Activated CD8-positive, alpha-beta memory T cell treated with anti-CD3 and anti-CD28 coated beads, Interleukin-2, amount 50 U/mL, for 48 hours (primary cell): ENCODE measurements around the gene ANGEL1.

Experiments used
- DNase-seq: peaks from one replicate; pipeline ENCODE4 v3.0.0-alpha.2; 2020

ANGEL1 gene

DNA sequence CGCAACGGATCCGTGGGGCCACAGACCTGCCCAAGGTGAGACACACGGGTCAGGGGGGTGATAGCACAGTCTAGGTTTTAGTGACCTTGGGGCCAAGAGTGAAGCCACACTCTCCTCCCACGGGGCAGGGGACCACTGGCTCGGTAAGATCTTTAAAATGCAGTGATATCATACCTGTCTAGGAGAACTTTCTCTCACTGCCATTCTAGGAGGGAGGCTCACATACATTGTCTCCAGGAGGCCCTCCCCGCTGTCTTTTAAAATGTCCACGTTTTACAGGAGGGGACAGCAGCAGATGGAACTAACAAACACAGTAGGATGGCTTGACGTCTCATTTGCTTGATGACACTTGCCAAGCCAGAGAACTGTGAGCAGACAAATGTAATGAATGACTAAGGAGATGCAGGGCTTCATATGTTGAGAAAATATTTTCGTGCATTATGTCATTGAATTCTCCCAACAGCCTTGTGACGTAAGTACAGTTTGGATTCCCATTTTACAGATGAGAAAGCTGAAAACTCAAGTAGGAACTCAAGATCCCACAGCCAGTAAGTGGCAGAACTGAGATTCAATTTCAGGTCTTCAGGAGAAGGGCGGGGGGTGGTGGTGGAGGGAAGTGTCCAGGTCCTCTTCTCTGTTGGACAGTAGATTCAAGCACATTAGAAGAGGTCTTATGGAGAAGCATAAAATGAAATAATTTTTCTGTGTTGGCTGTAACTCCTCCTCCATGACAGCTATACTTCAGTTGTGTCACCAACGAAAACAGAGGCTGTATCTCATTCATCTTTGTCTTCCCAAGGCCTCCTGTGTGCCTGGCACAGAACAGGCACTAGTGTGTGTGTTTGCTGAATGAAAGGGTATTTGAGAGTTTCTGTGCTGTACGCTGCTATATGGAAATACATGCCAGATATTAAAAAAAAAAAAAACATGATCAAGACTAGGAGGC lies 49.3 kb downstream of the ANGEL1 start:
- peak; percentile 13 for DNase-seq

DNA sequence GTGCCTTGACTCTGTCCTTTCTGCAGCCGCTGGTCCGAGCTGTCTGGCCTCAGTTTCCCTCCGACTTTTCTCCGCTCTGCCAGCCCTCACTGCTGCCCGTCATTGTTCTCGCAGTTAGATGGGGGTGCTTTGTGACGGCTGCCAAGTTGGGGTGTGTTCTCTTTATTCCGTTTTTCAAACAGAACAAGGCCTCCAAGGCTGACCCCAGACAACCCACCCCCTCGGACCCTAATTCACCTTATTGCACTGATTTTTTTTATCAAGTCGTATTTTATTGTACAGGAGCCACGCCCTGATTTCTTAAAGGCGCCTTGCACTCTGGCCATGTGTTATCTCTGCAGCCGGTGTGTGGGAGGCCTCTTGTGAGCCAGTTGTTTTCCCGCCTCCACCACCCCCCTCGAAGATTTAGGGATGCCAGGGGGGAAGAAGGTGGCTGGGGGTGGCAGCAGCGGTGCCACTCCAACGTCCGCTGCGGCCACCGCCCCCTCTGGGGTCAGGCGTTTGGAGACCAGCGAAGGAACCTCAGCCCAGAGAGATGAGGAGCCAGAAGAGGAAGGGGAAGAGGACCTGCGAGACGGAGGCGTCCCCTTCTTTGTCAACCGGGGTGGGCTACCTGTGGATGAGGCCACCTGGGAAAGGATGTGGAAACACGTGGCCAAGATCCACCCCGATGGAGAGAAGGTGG lies 50.1 kb downstream of the ANGEL1 start:
- peak; percentile 46 for DNase-seq

DNA sequence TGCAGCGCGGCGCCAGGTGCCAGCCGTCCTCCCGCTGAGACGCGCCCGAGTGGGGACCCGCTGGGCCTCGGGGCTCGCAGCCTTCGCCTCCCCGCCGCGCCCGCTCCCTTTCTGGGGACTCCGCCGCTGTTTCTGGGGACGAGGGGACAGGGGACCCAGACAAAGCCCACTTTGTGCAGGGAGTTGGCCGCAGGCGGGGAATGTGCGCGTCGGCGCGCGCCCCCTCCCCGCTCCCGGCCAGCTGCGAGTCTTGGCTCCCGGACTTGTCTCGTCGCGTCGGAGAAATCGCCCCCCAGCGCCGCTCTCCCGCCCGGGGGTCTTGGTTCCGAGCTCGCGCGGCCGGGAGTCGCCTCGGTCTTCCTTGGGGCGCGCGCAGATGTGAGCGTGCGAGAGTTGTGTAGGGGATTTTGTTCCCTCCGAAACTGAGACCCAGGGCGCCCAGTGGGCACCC lies 50.7 kb downstream of the ANGEL1 start:
- DNase-seq, result peak; percentile 56

DNA sequence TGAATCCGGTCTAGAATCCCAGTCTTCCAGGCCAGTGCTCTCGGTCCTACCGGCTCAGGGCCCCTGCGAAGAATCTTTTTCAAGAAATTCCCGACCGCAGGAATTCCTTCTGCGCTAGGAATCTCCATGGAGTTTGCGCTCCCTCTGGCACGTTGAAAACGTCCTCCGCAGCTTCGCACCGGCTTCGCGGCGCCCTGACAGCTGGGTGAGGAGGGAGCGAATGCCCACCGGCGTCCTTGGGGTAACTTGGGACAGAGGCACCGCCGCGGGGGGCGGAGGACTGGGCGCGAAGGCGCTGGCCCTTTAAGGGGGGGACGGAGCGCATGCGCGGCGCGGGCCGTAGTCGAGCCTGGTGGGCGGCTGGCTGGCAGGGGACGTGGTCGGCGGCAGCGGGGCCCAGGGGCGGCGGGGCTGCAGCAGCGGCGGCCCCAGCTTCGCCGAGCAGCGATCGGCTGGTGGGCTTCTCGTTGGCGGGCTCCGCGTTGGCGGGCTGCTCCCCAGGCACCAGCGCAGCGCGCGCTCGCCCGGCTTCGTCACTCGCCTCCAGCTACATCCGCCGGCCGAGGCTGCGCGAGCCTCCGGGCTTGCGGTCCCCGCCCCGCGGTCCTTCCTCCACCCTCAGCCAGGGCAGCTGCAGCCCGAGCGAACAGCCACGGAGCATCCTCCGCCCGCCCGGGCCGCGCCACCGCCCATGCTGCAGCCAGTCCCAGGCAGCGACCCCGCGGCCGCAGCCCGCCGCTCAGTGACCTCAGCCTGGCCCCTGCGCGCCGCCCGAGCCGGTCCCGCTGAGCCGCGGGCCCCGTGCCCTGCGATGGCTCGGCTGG lies 51.3 kb downstream of the ANGEL1 start, which contains the start of gene VASH1:
Gene VASH1 (plus strand): TSS at position 333 of the 824 bp plus-strand sequence. CDS start 1,354 bp downstream, outside the sequence.
- peak; percentile 84 for DNase-seq

DNA sequence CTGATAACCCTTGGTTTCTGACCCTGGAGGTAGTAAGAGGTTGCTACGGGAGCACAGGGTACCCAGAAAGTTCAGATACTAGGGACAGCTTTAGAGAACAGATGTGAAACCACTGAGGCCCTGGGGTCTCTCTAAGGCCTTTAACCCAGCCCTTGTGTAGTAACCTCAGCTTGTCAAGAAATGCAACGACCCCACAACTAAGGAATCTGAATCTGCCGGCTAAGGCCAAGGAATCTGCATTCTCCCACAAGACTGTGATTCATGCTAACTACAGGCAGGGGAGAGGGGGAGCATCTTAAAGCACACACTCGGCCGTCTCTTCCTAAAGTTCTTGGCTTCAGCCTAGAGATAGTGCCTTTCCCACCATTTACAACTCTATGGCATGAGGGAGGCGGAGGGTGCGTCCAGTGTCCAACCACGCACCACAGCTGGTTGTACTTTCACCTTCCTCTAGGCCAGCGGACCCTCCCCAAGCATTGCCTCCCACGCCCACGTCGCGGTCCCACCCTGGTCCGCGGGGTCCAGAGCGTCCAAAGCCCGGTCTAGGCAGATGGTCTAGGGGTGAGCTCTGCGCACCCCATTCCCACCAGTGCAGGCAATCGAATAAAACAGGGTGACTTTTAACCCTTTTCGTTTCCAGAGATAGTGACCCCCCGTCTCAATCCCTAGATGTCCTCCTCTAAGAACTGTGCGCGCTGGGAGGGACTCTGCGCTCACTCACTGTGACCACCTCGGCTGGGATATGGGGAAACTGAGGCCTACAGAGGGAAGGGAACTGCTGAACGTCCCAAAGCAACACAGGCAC lies 52.1 kb downstream of the ANGEL1 start:
- DNase-seq, result peak; percentile 46

DNA sequence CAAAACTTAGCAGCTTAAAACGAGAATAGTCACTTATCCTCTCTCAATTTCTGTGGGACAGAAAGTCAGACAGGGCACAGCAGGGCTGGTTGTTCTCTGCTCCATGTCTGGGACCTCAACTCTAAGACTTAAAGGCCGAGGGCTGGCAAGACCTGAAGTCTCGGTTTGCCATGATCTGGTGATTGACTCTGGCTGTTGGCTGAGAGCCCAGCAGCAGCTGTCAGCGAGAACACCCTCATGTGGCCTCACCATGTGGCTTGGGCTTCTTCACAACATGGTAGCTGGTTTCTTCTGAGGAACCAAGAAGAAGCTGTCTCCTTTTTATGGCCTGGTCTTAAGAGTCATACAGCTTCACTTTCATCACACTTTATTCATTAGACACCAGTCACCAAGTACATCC lies 53.1 kb downstream of the ANGEL1 start:
- peak; percentile 37 for DNase-seq

GRCh38 chr14:76756371-76756750 lies 56.3 kb downstream of the ANGEL1 start:
- DNase-seq, result no peak

DNA sequence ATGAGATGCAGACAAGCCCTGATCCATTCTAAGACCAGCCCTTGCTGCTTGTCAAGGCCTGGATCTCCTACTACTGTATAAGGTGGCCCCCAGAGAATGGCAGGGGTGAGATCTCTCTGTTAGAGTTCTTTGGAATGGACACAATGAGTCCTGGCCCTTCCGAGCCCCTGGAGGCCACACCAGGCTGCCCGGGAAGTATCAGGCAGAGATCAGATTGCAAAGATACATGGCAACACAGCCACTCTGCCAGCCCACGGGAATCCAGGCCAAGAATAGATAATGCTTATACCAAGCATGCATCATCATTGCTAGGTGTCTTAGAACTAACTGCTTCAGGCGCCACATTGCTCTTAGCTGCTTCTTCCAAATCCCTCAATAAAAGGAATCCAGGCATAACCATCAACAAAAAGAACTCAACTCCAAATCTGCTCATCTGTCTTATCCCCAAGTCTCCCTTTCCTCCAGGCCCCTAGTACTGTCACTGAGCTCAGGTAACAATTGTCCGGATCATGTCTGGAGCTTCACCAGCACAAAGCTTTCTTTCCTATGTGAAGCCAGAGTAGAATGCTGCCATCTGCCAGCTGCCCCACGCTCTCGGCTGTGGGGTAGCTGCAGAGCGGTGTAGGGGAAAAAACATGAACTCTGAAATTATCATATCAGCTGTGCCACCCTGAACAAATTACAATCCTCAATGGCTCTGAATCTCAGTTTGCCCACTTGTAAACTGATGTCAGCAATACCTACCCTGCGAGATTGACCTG lies 56.9 kb downstream of the ANGEL1 start:
- no peak for DNase-seq

DNA sequence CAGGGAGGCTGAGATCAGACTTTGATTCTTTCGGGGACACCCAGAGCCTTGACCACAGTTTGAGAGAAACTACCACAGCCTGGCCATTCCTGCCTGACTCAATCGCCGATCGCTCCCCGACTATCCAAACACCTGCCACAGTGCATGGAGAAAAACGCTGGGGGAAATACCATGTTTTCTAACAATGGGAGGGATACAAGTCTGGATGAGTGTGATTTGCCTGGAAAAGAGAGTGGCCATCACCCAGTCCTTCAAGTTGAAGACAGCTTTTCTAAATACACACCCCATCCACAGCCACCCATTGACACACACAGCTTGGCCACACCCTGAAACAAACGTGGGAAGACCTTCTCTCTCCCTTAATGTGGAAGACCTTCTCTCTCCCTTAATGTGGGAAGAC lies 58.1 kb downstream of the ANGEL1 start:
- DNase-seq, result no peak

- no peak for DNase-seq
These were observed 59.0 kb downstream of the ANGEL1 start for GRCh38 chr14:76753541-76754198.

GRCh38 chr14:76752744-76753143 lies 59.9 kb downstream of the ANGEL1 start:
- no peak for DNase-seq

GRCh38 chr14:76742966-76743365 lies 69.7 kb downstream of the ANGEL1 start:
- DNase-seq, result no peak

DNA sequence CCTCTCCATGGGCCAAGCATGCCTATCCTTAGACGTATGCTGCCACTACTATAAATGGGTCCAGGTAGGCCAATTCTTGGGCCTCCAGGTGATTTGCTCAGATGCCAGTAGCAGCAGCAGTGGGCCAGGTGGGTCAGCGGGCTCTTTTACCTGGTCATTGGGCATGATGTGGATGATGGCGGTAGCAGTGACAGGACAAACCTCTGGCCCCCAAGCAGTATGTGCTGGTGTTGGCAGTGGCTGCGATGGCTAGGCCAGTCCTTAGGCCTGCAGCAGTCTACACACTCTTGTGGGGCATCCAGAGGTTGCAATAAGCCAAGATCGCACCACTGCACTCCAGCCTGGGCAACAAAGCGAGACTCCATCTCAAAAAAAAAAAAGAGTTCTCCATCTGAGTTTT lies 70.5 kb downstream of the ANGEL1 start:
- no peak for DNase-seq

DNA sequence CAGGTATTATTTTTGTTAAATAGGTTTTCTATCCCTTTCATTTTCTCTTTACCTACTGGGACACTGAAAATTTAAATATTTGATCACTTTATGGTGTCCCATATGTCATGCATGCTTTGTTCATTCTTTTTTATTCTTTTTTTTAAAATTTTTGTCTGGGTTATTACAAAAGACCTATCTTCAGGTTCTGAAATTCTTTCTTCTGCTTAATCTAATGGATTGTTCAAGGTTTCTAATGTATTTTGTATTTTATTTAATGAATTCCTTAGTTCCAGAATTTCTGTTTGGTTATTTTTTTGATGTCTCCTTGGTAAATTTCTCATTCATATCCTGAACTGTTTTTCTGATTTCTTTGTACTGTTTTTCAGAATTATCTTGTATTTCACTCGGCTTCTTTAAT lies 71.6 kb downstream of the ANGEL1 start:
- no peak for DNase-seq
